ENCODE measurements around the gene CIITA. TPM values are rescaled to one million over a fixed set of nuclear protein-coding genes. Genes with fewer than 3 reads are reported as not detected.
"Not testable (repeated sequence)": the region's sequence is repeated elsewhere in the genome, so short reads cannot be mapped to it uniquely, and the experiment has no call there.

CIITA gene
- total RNA-seq, 1 experiment from 2014 or later: not detected

- H3K56ac ChIP-seq (ENCODE audit: insufficient read length, low read depth, low read length): no peak overlapping the region
- no peak overlapping the region for H2BK5ac ChIP-seq (ENCODE audit: insufficient read length, low read length)
- no peak overlapping the region for H2AK5ac ChIP-seq (ENCODE audit: insufficient read length, low read length)
- no peak overlapping the region for H3K9ac ChIP-seq (ENCODE audit: extremely low read depth, insufficient read length, low read length)
- no peak overlapping the region for H2BK12ac ChIP-seq (ENCODE audit: insufficient read length, low read depth, low read length)
- H3K27ac ChIP-seq (ENCODE audit: insufficient read length, low read depth, low read length): no peak overlapping the region
- no peak overlapping the region for H2BK15ac ChIP-seq (ENCODE audit: low read depth, low read length)
- no peaks in the 10 kb centered on the region for H3K23me2 ChIP-seq (ENCODE audit: insufficient read length, low read depth, low read length, poor library complexity, severe bottlenecking)
- no peak overlapping the region for H3T11ph ChIP-seq (ENCODE audit: low read length)
- H3K4me2 ChIP-seq (ENCODE audit: insufficient read depth, insufficient read length, low read length): no peak overlapping the region
- H3K18ac ChIP-seq (ENCODE audit: insufficient read length, low read depth, low read length): no peak overlapping the region
- Mint-ChIP-seq H3K9me3 (no peaks in the 10 kb centered on the region), H3K27me3 (ENCODE audit: low read depth) (peaks cover 3% of the 10 kb centered on the region), H3K36me3 (ENCODE audit: insufficient read depth in 1 of 3, low read depth in 3 of 3) (no peaks in the 10 kb centered on the region), H3K4me1 (peaks cover 0 to 6% of the 10 kb centered on the region in 2 experiments; a peak in 2 of 4 replicates), H3K4me3 (no peak overlapping the region), H3K27ac (no peak overlapping the region)
- no peak overlapping the region for H3K23ac ChIP-seq (ENCODE audit: insufficient read length, low read depth, low read length)
- no peaks in the 10 kb centered on the region for H4K20me1 ChIP-seq (ENCODE audit: control insufficient read depth, insufficient read depth, insufficient read length)
- no peaks in the 10 kb centered on the region for H3K27me3 ChIP-seq (ENCODE audit: insufficient read depth, low read length)
- H2BK20ac ChIP-seq (ENCODE audit: low read depth, low read length, poor library complexity, severe bottlenecking): no peak overlapping the region
- no peak overlapping the region for H4K8ac ChIP-seq (replicated peaks; ENCODE audit: insufficient read length, low read depth, low read length)
- DNase-seq: no peak
- no peak overlapping the region for H3K4ac ChIP-seq (ENCODE audit: low read depth, low read length)
- H3K14ac ChIP-seq (ENCODE audit: insufficient read depth, low read length): no peak overlapping the region
- H3K4me1 ChIP-seq (ENCODE audit: insufficient read depth, low read length): no peaks in the 10 kb centered on the region
- no peak overlapping the region for H2AFZ ChIP-seq (ENCODE audit: low read length)
- H3K79me1 ChIP-seq (ENCODE audit: insufficient read depth, low read depth, low read length, poor library complexity, severe bottlenecking): no peaks in the 10 kb centered on the region
- H4K5ac ChIP-seq (ENCODE audit: insufficient read length, low read depth, low read length): no peak overlapping the region
- H3K9me3 ChIP-seq (ENCODE audit: control insufficient read depth, low read depth, low read length): no peaks in the 10 kb centered on the region
- no peaks in the 10 kb centered on the region for H3K79me2 ChIP-seq (ENCODE audit: insufficient read depth, low read length)
- no peak overlapping the region for H4K91ac ChIP-seq (ENCODE audit: insufficient read length, low read depth, low read length)
- WGBS (ENCODE audit: extremely low coverage, insufficient read length, low lambda C conversion rate): no CpG with 5 or more reads among the region's 17 CpGs
- no peak overlapping the region for H2BK120ac ChIP-seq (ENCODE audit: low read depth, low read length, poor library complexity, severe bottlenecking)
- TF ChIP-seq CTCF (conservative IDR thresholded peaks at IDR 0.05): no peak
These were observed 48.1 kb upstream of the CIITA start for GRCh38 chr16:10828851-10829366.

- not testable (repeated sequence) for H3K9ac ChIP-seq (ENCODE audit: extremely low read depth, insufficient read length, low read length); H3K4ac ChIP-seq (ENCODE audit: low read depth, low read length); H3K18ac ChIP-seq (ENCODE audit: insufficient read length, low read depth, low read length); H3K4me1 Mint-ChIP-seq; DNase-seq; H3K27ac Mint-ChIP-seq; H3K4me3 Mint-ChIP-seq; H3K36me3 Mint-ChIP-seq (ENCODE audit: insufficient read depth in 1 of 3, low read depth in 3 of 3); H4K8ac ChIP-seq (replicated peaks; ENCODE audit: insufficient read length, low read depth, low read length); H2BK15ac ChIP-seq (ENCODE audit: low read depth, low read length); H2AFZ ChIP-seq (ENCODE audit: low read length); H3K4me2 ChIP-seq (ENCODE audit: insufficient read depth, insufficient read length, low read length); H3K27me3 ChIP-seq (ENCODE audit: insufficient read depth, low read length); H3T11ph ChIP-seq (ENCODE audit: low read length); H2BK20ac ChIP-seq (ENCODE audit: low read depth, low read length, poor library complexity, severe bottlenecking); H3K23me2 ChIP-seq (ENCODE audit: insufficient read length, low read depth, low read length, poor library complexity, severe bottlenecking); H3K27me3 Mint-ChIP-seq (ENCODE audit: low read depth); H4K20me1 ChIP-seq (ENCODE audit: control insufficient read depth, insufficient read depth, insufficient read length); H3K14ac ChIP-seq (ENCODE audit: insufficient read depth, low read length); H2BK5ac ChIP-seq (ENCODE audit: insufficient read length, low read length); H2AK5ac ChIP-seq (ENCODE audit: insufficient read length, low read length); H3K23ac ChIP-seq (ENCODE audit: insufficient read length, low read depth, low read length); H4K5ac ChIP-seq (ENCODE audit: insufficient read length, low read depth, low read length); H3K4me1 ChIP-seq (ENCODE audit: insufficient read depth, low read length); H2BK120ac ChIP-seq (ENCODE audit: low read depth, low read length, poor library complexity, severe bottlenecking); H3K9me3 ChIP-seq (ENCODE audit: control insufficient read depth, low read depth, low read length); H3K9me3 Mint-ChIP-seq; H4K91ac ChIP-seq (ENCODE audit: insufficient read length, low read depth, low read length); H3K56ac ChIP-seq (ENCODE audit: insufficient read length, low read depth, low read length); H3K79me1 ChIP-seq (ENCODE audit: insufficient read depth, low read depth, low read length, poor library complexity, severe bottlenecking); H2BK12ac ChIP-seq (ENCODE audit: insufficient read length, low read depth, low read length); H3K27ac ChIP-seq (ENCODE audit: insufficient read length, low read depth, low read length); H3K79me2 ChIP-seq (ENCODE audit: insufficient read depth, low read length)
- no CpG with 5 or more reads among the region's 18 CpGs for WGBS (ENCODE audit: extremely low coverage, insufficient read length, low lambda C conversion rate)
These were observed 47.5 kb upstream of the CIITA start for GRCh38 chr16:10829390-10830098.
